AG08395 (cell line): ENCODE measurements around the gene MT1X.
"Not testable (repeated sequence)": the region's sequence is repeated elsewhere in the genome, so short reads cannot be mapped to it uniquely, and the experiment has no call there.

Experiments used
- DNase-seq: peaks from one replicate; pipeline ENCODE4 v3.0.0; 2012; ENCODE audit warnings: mixed read lengths, low spot score

MT1X gene

GRCh38 chr16:56657555-56658326, 24.5 kb upstream of the MT1X start, which contains the start of gene MT1F:
Gene MT1F, plus strand, starts transcription at chr16:56657959. Its CDS starts 100 bp downstream, at chr16:56658059.
- DNase-seq = peak; percentile 33

GRCh38 chr16:56658327-56658875, 23.9 kb upstream of the MT1X start:
- no peak for DNase-seq

- DNase-seq = no peak
Observed at GRCh38 chr16:56662357-56663354, 19.6 kb upstream of the MT1X start.

GRCh38 chr16:56664506-56664905, 17.8 kb upstream of the MT1X start:
- DNase-seq = no peak

GRCh38 chr16:56665286-56666261, 16.7 kb upstream of the MT1X start:
- not testable (repeated sequence) for DNase-seq

- no peak for DNase-seq
Observed at GRCh38 chr16:56667581-56668571, 14.4 kb upstream of the MT1X start, which contains the start of gene MT1G. Gene MT1G, minus strand, starts transcription at chr16:56668065. Its CDS starts 72 bp downstream, at chr16:56667993.

- no peak for DNase-seq
Observed at GRCh38 chr16:56669005-56669839, 13.0 kb upstream of the MT1X start, which contains the start of gene MT1H. Gene MT1H, plus strand, starts transcription at chr16:56669814. Its CDS starts 71 bp downstream, at chr16:56669885.

GRCh38 chr16:56669840-56670619, 12.2 kb upstream of the MT1X start:
- no peak for DNase-seq

- no peak for DNase-seq
Observed at GRCh38 chr16:56670620-56670934, 11.7 kb upstream of the MT1X start.

GRCh38 chr16:56671691-56672090, 10.6 kb upstream of the MT1X start:
- not testable (repeated sequence) for DNase-seq

- not testable (repeated sequence) for DNase-seq
Observed at GRCh38 chr16:56672171-56672570, 10.1 kb upstream of the MT1X start.

- no peak for DNase-seq
Observed at GRCh38 chr16:56672761-56673536, 9.3 kb upstream of the MT1X start.

GRCh38 chr16:56673921-56674320, 8.3 kb upstream of the MT1X start:
- no peak for DNase-seq

GRCh38 chr16:56674570-56674969, 7.7 kb upstream of the MT1X start:
- DNase-seq = not testable (repeated sequence)

GRCh38 chr16:56675685-56676210, 6.5 kb upstream of the MT1X start:
- no peak for DNase-seq

GRCh38 chr16:56677474-56677873, 4.8 kb upstream of the MT1X start:
- no peak for DNase-seq
